ENCODE measurements around the gene DYNC1H1.

Gene DYNC1H1

DNA sequence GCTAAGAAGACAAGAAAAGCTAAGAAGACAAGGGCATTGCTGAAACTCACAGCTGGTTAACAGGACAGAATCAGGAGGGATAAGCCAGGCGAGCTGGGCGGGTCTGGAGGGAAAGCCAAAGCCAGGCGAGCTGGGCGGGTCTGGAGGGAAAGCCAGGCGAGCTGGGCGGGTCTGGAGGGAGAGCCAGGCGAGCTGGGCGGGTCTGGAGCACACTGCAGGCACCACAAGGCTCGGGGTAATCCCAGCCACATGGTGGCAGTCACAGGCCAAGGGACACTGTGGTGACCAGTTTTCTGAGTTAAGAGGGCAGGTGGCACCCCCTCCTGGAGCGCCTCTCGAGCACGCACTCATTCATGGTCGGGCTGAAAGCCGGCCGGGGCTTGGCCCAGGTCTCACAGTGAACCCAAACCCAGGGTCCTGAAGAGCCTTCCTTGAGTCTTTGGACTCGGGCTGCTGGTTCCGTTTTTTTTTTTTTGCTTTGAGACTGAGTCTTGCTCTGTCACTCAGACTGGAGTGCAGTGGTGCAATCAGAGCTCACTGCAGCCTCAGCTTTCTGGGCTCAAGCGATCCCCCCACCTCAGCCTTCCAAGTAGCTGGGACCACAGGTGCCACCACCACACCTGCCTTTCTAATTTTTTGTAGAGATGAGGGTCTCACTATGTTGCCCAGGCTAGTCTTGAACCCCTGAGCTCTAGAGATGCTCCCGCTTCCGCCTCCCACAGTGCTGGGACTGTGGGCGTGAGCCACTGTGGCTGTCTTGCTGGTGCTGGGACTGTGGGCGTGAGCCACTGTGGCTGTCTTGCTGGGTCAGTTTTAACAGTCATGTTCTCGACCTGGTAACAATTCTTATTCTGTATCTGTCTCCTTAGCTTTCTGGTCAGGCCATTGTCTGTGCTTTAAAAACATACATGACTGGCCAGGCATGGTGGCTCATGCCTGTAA lies 82.2 kb downstream of the DYNC1H1 start:
- TF ChIP-seq, protein P1, sequence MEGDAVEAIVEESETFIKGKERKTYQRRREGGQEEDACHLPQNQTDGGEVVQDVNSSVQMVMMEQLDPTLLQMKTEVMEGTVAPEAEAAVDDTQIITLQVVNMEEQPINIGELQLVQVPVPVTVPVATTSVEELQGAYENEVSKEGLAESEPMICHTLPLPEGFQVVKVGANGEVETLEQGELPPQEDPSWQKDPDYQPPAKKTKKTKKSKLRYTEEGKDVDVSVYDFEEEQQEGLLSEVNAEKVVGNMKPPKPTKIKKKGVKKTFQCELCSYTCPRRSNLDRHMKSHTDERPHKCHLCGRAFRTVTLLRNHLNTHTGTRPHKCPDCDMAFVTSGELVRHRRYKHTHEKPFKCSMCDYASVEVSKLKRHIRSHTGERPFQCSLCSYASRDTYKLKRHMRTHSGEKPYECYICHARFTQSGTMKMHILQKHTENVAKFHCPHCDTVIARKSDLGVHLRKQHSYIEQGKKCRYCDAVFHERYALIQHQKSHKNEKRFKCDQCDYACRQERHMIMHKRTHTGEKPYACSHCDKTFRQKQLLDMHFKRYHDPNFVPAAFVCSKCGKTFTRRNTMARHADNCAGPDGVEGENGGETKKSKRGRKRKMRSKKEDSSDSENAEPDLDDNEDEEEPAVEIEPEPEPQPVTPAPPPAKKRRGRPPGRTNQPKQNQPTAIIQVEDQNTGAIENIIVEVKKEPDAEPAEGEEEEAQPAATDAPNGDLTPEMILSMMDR (IDR thresholded peaks at IDR 0.05; ENCODE audit: unreplicated experiment in 3 of 3): peak; percentile 28 to 60 (median 37)
- peaks cover 76% of the 10 kb centered on the region for H3K36me3 Mint-ChIP-seq (ENCODE audit: low read depth)
- H3K27ac Mint-ChIP-seq: peak overlapping the region in 2 of 3 experiments; percentile 7 to 47
- H3K4me3 Mint-ChIP-seq: no peak overlapping the region
- no peaks in the 10 kb centered on the region for H3K27me3 Mint-ChIP-seq (ENCODE audit: low read depth)
- no peaks in the 10 kb centered on the region for H3K4me1 Mint-ChIP-seq
- H3K9me3 Mint-ChIP-seq: no peaks in the 10 kb centered on the region

DNA sequence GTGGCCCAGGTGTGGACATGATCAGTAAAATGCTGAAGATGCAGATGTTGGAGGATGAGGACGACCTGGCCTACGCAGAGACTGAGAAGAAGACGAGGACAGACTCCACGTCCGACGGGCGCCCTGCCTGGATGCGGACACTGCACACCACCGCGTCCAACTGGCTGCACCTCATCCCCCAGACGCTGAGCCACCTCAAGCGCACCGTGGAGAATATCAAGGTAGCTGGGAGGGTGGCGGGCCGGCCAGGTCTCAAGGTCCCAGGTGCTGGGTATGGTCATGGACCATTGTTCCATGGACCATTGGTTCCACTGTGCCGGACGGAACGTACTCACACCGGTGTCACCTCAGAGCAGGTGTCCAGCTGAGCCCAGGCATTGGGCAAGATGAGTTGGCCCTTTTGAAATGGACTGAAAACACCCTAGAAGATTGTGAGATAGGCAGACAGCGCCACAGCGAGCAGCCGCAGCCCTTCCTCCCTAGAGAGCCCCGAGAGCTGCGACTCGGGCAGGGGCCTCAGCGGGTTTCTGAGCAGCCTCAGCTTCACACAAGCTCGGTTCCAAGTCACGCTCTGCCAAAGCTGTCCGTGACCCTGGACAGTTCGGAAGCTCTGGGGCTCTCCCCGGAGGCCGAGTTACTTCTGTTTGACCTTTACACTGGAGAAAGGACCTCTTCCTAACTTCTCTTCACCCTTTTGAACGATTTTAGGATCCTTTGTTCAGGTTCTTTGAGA lies 83.6 kb downstream of the DYNC1H1 start:
- TF ChIP-seq, protein P1 (IDR thresholded peaks at IDR 0.05; ENCODE audit: unreplicated experiment in 3 of 3): no peak
- H3K36me3 Mint-ChIP-seq (ENCODE audit: low read depth): peaks cover 76% of the 10 kb centered on the region
- no peaks in the 10 kb centered on the region for H3K27me3 Mint-ChIP-seq (ENCODE audit: low read depth)
- H3K4me3 Mint-ChIP-seq: no peak overlapping the region
- H3K9me3 Mint-ChIP-seq: no peaks in the 10 kb centered on the region
- no peak overlapping the region for H3K27ac Mint-ChIP-seq
- H3K4me1 Mint-ChIP-seq: no peaks in the 10 kb centered on the region

DNA sequence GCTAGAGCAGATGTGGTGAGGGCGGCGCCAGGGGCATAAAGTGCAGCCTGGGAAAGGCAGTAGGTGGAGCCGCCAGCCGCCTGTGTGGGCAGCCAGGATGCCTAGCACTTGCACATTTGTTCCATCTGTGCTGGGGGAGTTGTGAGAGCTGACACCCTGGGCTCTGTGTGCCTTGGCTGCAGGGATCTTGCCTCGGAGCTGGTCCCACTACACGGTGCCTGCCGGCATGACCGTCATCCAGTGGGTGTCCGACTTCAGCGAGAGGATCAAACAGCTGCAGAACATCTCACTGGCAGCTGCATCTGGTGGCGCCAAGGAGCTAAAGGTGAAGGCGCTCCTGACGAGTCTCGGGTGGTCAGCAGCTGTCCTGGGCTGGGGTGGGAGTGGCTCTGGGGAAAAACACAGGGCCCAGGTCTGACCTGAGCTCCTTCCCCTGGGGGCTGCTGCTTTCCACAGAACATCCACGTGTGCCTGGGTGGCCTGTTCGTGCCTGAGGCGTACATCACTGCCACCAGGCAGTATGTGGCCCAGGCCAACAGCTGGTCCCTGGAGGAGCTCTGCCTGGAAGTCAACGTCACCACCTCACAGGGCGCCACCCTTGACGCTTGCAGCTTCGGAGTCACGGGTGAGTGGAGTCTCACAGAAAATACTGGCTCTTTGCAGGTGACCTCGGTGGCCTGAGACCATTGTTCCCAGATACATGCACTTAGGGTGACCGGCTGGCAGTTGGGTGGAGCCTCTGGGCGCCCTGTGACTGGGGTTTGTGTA lies 85.1 kb downstream of the DYNC1H1 start:
- H3K9me3 Mint-ChIP-seq: no peaks in the 10 kb centered on the region
- no peak overlapping the region for H3K27ac Mint-ChIP-seq
- H3K36me3 Mint-ChIP-seq (ENCODE audit: low read depth): peaks cover 70% of the 10 kb centered on the region
- no peaks in the 10 kb centered on the region for H3K27me3 Mint-ChIP-seq (ENCODE audit: low read depth)
- H3K4me1 Mint-ChIP-seq: no peaks in the 10 kb centered on the region
- TF ChIP-seq, protein P1 (IDR thresholded peaks at IDR 0.05; ENCODE audit: unreplicated experiment in 3 of 3): no peak
- H3K4me3 Mint-ChIP-seq: no peak overlapping the region

DNA sequence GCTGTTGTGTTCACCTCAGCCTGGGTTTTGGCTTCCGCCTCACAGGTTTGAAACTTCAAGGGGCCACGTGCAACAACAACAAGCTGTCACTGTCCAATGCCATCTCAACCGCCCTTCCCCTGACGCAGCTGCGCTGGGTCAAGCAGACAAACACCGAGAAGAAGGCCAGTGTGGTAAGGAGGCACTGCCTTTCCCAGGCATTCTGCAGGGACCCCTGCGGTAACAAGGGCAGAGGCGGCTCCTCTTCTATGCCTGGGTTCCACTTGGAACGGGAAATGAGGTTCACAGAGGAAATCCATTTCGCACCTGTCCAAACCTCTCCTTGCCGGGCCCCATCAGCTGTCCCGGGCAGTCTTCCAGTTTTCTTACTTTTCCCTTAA lies 85.6 kb downstream of the DYNC1H1 start:
- H3K36me3 Mint-ChIP-seq (ENCODE audit: low read depth): peaks cover 70% of the 10 kb centered on the region
- H3K27me3 Mint-ChIP-seq (ENCODE audit: low read depth): no peaks in the 10 kb centered on the region
- no peaks in the 10 kb centered on the region for H3K9me3 Mint-ChIP-seq
- no peak overlapping the region for H3K4me3 Mint-ChIP-seq
- TF ChIP-seq, protein P1 (IDR thresholded peaks at IDR 0.05; ENCODE audit: unreplicated experiment in 3 of 3): no peak
- H3K27ac Mint-ChIP-seq: peak overlapping the region in 2 of 3 experiments; percentile 20 to 37
- no peaks in the 10 kb centered on the region for H3K4me1 Mint-ChIP-seq

DNA sequence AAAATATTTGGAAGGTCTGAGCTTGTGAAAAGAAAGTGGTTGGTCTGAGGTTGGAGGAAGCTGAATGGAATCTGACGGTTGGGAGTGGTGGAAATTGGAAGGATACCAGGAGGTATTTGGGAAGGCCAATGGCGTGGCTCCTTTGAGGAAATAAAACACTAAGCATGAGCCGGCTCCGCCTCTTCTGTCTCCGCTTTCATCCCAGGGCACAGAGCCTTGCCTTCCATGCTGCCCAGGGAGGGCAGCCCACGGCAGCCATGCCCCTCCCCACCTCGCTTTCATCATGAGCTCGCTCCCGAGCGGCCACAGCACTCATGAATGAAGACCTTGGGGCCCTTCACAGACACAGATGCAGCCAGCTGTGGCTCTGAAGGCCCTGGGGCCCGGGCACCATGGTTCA lies 86.3 kb downstream of the DYNC1H1 start:
- Mint-ChIP-seq H3K27me3 (ENCODE audit: low read depth) (no peaks in the 10 kb centered on the region), H3K4me3 (no peak overlapping the region), H3K27ac (peak overlapping the region; percentile 9 to 37 (median 20)), H3K4me1 (no peaks in the 10 kb centered on the region), H3K36me3 (ENCODE audit: low read depth) (peaks cover 73% of the 10 kb centered on the region), H3K9me3 (no peaks in the 10 kb centered on the region)
- TF ChIP-seq, protein P1 (IDR thresholded peaks at IDR 0.05; ENCODE audit: unreplicated experiment in 3 of 3): no peak

All from nephron (organoid).